ENCODE results near the gene COX7A2.

Gene COX7A2

GRCh38 chr6:75268121-75268987 is 24.8 kb upstream of the COX7A2 start:
- DNase-seq, result peak; percentile 31

DNA sequence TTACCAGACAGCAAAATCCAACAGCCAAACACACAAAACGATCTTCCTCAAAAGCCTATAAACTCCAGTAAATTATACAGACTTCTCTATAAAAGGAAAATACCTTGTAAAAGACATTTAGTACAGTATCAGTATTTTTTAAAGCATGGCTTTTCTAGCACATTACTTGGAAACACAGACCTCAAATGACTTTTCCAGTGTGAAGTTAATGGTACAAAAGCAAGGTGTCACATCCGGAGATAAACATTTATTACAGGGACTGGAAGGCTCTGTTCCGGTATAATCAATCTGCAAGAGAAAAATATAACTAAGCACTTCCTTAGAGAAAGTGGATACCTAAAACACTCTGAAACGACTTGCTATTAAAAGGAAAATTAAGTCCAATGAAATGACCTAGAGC is 23.9 kb upstream of the COX7A2 start:
- DNase-seq, result no peak

DNA sequence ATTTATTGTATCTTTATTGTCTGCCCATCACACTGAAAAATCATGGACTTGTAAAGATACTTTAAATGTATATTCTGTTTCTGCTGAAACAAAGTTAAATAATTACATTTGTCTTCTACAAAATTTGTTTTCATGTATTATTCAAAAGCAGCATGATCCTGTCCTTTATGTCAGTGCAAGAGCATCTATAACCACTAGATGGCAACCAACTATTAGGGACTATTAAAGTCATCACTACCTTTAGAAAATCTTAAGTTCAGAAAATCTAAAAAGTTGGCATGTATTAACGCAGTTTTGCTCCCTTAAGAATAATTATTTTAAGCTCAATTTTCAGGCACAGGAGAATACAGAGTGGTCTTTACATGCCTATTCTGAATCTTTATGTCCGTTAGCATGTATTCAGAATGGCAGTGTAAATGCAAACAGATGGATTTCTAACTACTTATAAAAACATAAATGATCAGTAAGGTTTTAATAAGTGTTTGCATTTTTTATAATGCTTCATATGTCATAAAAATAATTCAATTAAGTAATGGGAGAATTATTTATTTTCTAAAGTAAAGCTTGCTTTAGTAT is 23.2 kb upstream of the COX7A2 start:
- peak; percentile 57 for DNase-seq

- DNase-seq, result no peak
These were observed 19.8 kb upstream of the COX7A2 start for GRCh38 chr6:75263401-75263750.

GRCh38 chr6:75262716-75263400 is 19.3 kb upstream of the COX7A2 start:
- DNase-seq, result no peak

- no peak for DNase-seq
These were observed 17.7 kb upstream of the COX7A2 start for GRCh38 chr6:75261299-75261698.

- DNase-seq, result no peak
These were observed 13.9 kb upstream of the COX7A2 start for GRCh38 chr6:75257343-75258087.

DNA sequence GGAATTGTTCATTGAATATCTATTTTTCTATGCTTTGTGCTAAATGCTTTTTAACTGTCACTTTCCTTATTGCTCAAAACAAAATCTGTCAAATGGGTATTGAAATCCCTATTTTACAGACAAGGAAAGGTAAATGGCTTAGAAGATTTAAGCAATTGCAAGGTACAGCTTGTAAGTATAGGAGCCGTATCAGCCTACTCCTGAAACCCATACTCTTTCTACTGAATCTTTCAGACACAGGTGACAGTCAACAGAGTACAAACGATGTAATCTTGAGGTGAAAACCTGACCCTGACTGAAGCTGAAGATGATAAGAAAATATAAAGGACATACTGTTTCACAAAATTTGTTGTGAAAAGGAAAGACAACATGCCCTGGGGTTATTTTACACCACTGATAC is 7.0 kb upstream of the COX7A2 start:
- DNase-seq, result no peak

DNA sequence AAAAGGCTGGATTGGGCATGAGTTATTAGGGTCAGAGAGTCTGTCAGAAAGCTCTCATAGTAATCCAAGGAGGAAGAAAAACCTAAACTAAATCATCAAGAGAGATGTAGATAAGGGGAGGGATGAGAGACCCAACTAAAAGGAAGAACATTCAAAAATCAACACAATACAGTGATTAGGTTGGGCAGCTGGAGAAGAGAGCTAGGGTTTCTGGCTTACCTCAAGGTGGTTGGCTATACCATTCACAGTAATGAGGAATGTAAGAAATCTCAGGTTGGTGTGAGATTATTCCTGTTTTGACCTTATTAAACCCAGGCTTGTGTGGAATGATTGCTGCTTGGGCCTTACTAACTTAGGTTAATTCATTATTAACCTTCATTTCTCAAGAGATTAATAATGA is 6.2 kb upstream of the COX7A2 start:
- no peak for DNase-seq

GRCh38 chr6:75246386-75246785 is 2.8 kb upstream of the COX7A2 start:
- no peak for DNase-seq

DNA sequence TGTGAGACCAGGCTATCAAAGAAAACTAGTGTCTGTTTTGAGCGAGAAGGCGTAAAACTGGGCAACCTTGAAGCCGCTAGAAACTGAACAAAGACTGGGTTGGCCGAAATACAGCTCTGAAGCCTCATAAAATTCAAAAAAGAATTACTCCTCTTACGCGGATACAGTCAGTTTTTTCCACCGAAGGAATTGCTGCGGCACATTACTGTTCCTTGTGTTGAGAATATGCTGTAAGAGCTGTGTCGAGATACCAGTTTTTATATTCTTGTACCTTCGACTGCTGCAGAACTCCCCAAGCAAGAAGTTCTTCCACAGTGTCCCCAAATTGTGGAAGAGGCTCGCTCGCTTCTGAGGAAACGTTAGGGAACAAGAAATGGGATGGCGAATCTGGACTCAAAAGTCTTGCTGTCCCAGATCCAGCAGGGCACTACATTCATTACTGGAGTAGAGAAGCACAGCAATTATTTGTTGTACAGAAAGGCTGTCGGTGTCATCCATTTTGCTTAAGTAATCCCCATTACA is 523 bp upstream of the COX7A2 start:
- DNase-seq, result no peak

DNA sequence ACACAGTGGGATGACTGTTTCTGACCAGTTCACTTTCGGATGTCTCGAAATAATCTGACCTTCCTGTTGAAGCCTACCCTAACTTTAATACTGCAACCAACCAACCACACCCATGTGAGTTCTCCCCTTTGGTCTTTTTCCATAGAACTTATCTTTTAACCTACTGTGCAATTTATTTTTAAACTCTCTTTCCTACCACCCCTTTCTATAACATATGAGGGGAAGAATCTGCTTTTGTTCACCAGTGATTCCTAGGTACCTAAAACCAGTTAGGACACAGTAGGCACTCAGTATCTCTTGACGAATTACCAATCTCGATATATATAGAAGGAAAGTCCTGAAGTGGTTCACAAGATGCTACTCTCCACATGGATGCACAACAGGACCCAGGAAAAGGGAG is 7.0 kb downstream of the COX7A2 start:
- DNase-seq, result no peak

GRCh38 chr6:75235271-75235670 is 8.3 kb downstream of the COX7A2 start:
- DNase-seq, result no peak

DNA sequence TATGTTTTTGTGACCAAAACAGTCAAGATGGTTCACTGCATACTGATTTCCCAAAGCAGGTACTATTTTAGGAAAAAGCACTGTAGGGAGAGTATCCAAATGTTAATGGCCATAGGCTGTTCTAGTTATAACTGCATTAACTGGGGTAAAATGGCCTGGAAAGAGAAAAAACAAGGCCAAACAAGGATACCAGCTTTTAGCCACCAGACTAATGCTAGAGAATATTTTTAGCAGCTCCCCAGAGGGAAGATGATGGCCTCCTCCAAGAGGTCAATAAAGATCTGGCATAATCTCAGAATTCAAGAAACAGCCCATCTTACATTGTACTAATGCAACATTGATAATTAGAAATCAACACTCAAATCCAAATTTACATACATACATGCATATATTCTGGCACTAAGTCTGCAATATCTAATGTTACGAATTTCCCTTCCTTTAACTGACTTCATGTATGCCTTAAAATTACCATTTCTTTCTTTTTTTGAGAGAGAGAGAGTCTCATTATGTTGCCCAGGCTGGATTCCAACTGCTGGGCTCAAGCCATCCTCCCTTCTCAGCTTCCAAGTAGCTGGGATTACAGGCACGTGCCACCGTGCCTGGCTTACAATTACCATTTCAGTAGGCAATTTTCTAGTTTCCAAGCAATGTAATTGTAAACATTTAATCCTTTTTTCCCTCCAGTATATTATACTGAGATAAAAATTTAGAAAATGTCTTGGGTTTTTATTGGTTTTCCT is 9.3 kb downstream of the COX7A2 start:
- DNase-seq, result no peak

- DNase-seq, result no peak
These were observed 10.4 kb downstream of the COX7A2 start for GRCh38 chr6:75233092-75233615.

GRCh38 chr6:75230484-75231325 is 12.9 kb downstream of the COX7A2 start:
- no peak for DNase-seq

DNA sequence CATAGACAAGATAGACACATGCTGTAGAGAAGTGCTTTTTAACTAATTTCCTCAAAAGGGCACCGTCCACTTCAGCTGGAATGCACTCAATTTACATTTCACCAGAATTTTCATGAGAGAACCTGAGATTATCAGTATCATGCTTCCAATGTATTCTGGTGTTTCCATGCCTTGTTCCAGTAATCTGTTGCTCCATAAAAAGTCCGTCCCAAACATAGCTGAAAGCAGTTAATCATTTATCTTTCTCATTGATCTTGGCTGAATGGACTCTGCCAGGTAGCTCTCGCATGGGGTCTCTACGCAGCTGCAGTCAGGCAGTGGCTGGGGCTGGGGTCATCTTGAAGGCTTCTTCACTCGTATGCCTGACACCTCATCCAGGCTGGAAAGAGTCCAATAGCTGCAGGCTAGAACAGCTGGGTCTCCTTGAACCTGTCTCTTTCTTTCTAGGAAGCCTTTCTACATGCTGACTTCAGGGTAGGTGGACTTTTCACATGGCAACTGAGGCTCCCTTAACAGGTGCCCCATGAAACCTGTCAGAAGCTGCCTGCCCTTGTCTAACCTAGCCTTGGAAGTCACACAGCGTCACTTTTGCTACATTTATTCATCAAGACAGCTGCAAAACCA is 19.2 kb downstream of the COX7A2 start:
- no peak for DNase-seq

DNA sequence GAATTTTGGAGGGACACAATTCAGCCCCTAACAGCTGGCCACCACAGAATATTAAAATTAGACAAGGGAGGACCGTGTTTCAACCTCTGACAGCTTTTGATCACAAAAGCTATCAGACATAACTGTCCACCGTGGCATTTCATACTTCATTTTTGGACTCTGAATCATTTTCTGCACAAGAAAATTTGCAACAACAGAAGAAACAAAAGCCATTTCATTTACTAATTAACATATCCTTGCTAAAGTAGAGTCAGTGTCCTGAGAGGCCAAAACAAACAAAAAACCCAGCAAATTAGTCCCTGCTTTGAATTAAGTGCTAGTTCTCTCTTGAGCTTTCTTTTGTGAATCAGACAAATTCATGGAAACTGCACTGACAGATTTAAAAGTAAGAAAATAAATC is 20.2 kb downstream of the COX7A2 start:
- DNase-seq, result no peak

DNA sequence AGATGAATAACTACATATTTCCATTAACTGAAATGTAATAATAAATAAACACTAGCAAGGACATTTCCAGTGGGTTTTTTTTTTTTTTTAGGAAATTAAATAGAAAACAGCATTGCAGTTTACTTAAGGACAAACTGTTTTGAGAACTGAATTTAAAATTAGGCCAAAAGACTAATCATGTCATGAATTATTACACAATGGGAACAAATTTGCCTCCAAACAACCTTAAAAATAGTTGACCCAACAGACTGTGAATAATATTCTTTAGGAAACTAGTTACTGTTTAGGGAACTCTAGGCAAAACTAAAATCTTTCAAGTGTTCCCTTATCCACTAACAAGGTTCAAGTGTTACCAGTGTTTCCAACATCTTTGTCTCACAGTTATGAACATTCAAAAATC is 21.3 kb downstream of the COX7A2 start:
- DNase-seq, result no peak

- DNase-seq, result no peak
These were observed 22.5 kb downstream of the COX7A2 start for GRCh38 chr6:75221116-75221515.

GRCh38 chr6:75220357-75220756 is 23.2 kb downstream of the COX7A2 start:
- no peak for DNase-seq
